ENCODE data around the gene MRAP.

MRAP gene

GRCh38 chr21:32298658-32299081 is at the start of gene MRAP:
Gene MRAP, plus strand, starts transcription at chr21:32298855. Its CDS starts 117 bp downstream, at chr21:32298972.
- ChIA-PET CTCF (interaction anchor here (1.5 kb wide), 1 partner anchor 8 kb away, joined by 3 read pairs; no protein-coding TSS in a partner anchor), POLR2A (no interaction called here)
- no peak for TF ChIP-seq CTCF (IDR thresholded peaks at IDR 0.05; ENCODE audit: control extremely low read depth, extremely low read depth, low read depth, missing control alignments)
- DNase-seq (ENCODE audit: extremely low spot score): no peak

- TF ChIP-seq CTCF (IDR thresholded peaks at IDR 0.05; ENCODE audit: control extremely low read depth, extremely low read depth, low read depth, missing control alignments): no peak
- no peak for DNase-seq (ENCODE audit: extremely low spot score)
- POLR2A ChIA-PET: no interaction called here
- CTCF ChIA-PET: interaction anchor here (1.6 kb wide), 1 partner anchor 9 kb away, joined by 6 read pairs; no protein-coding TSS in a partner anchor
Observed at GRCh38 chr21:32249511-32250280, 49.0 kb upstream of the MRAP start.

- ChIA-PET POLR2A (no interaction called here), CTCF (no interaction called here)
- DNase-seq (ENCODE audit: extremely low spot score): no peak
- TF ChIP-seq CTCF (IDR thresholded peaks at IDR 0.05; ENCODE audit: control extremely low read depth, extremely low read depth, low read depth, missing control alignments): no peak
Observed at GRCh38 chr21:32252136-32252535, 46.5 kb upstream of the MRAP start.

GRCh38 chr21:32253215-32253641 is 45.4 kb upstream of the MRAP start:
- ChIA-PET CTCF (no interaction called here), POLR2A (no interaction called here)
- DNase-seq (ENCODE audit: extremely low spot score): no peak
- no peak for TF ChIP-seq CTCF (IDR thresholded peaks at IDR 0.05; ENCODE audit: control extremely low read depth, extremely low read depth, low read depth, missing control alignments)

GRCh38 chr21:32256251-32256650 is 42.4 kb upstream of the MRAP start:
- no peak for TF ChIP-seq CTCF (IDR thresholded peaks at IDR 0.05; ENCODE audit: control extremely low read depth, extremely low read depth, low read depth, missing control alignments)
- no peak for DNase-seq (ENCODE audit: extremely low spot score)
- ChIA-PET CTCF (interaction anchor here (2.6 to 5.0 kb wide), 2 partner anchors 390 to 395 kb away, joined by 8 to 31 read pairs; no protein-coding TSS in a partner anchor), POLR2A (no interaction called here)

- DNase-seq (ENCODE audit: extremely low spot score): no peak
- no peak for TF ChIP-seq CTCF (IDR thresholded peaks at IDR 0.05; ENCODE audit: control extremely low read depth, extremely low read depth, low read depth, missing control alignments)
- CTCF ChIA-PET: interaction anchor here (1.0 to 5.0 kb wide), 11 partner anchors 9 to 703 kb away, joined by 3 to 31 read pairs (median 4); no protein-coding TSS in a partner anchor
- POLR2A ChIA-PET: no interaction called here
Observed at GRCh38 chr21:32256873-32257620, 41.6 kb upstream of the MRAP start.
